Effector memory CD4-positive, alpha-beta T cell (primary cell): ENCODE results near the gene CACNA1D.

Experiments used
- DNase-seq, 3 donors: peaks; one replicate each; pipeline ENCODE4 v3.0.0-alpha.2; 2020
- H3K27ac ChIP-seq: 2 replicates; pipeline ENCODE4 v1.7.0; 2013; ENCODE audit warnings: mild to moderate bottlenecking, low read length, moderate library complexity; ENCODE audit not compliant: insufficient read depth, poor library complexity, severe bottlenecking
- H3K27me3 ChIP-seq: replicated peaks from 2 replicates; pipeline ENCODE4 v1.7.0; 2013; ENCODE audit warnings: mild to moderate bottlenecking, low read length; ENCODE audit not compliant: insufficient read depth, control insufficient read depth, poor library complexity, severe bottlenecking
- H3K36me3 ChIP-seq: 2 replicates; pipeline ENCODE4 v1.7.0; 2013; ENCODE audit warnings: mild to moderate bottlenecking, low read length, moderate library complexity; ENCODE audit not compliant: control insufficient read depth, insufficient read depth
- H3K4me1 ChIP-seq: 2 replicates; pipeline ENCODE4 v1.7.0; 2013; ENCODE audit warnings: low read length, mild to moderate bottlenecking; ENCODE audit not compliant: control insufficient read depth, insufficient read depth, poor library complexity, severe bottlenecking
- H3K4me3 ChIP-seq: 2 replicates; pipeline ENCODE4 v1.7.0; 2013; ENCODE audit warnings: low read length, low read depth, mild to moderate bottlenecking; ENCODE audit not compliant: insufficient read depth, poor library complexity, severe bottlenecking
- H3K9me3 ChIP-seq: 2 replicates; pipeline ENCODE4 v1.7.0; 2013; ENCODE audit warnings: mild to moderate bottlenecking, low read length, moderate library complexity; ENCODE audit not compliant: control insufficient read depth

Gene CACNA1D

GRCh38 chr3:53523346-53523745 is 28.9 kb downstream of the CACNA1D start:
- no peaks in the 10 kb centered on the region for H3K4me1 ChIP-seq
- no peak overlapping the region for H3K4me3 ChIP-seq
- peaks cover 6% of the 10 kb centered on the region for H3K27me3 ChIP-seq
- H3K27ac ChIP-seq = no peak overlapping the region
- no peaks in the 10 kb centered on the region for H3K9me3 ChIP-seq
- DNase-seq = no peak
- no peaks in the 10 kb centered on the region for H3K36me3 ChIP-seq

GRCh38 chr3:53524566-53524965 is 30.2 kb downstream of the CACNA1D start:
- H3K36me3 ChIP-seq = no peaks in the 10 kb centered on the region
- H3K4me3 ChIP-seq = no peak overlapping the region
- H3K9me3 ChIP-seq = no peaks in the 10 kb centered on the region
- H3K4me1 ChIP-seq = no peaks in the 10 kb centered on the region
- H3K27ac ChIP-seq = no peak overlapping the region
- peaks cover 6% of the 10 kb centered on the region for H3K27me3 ChIP-seq
- DNase-seq = no peak

- Histone ChIP-seq H3K9me3 (no peaks in the 10 kb centered on the region), H3K4me1 (no peaks in the 10 kb centered on the region), H3K36me3 (no peaks in the 10 kb centered on the region), H3K4me3 (no peak overlapping the region), H3K27ac (no peak overlapping the region), H3K27me3 (peaks cover 6% of the 10 kb centered on the region)
- DNase-seq = no peak
These were observed 31.6 kb downstream of the CACNA1D start for GRCh38 chr3:53525765-53526703.

DNA sequence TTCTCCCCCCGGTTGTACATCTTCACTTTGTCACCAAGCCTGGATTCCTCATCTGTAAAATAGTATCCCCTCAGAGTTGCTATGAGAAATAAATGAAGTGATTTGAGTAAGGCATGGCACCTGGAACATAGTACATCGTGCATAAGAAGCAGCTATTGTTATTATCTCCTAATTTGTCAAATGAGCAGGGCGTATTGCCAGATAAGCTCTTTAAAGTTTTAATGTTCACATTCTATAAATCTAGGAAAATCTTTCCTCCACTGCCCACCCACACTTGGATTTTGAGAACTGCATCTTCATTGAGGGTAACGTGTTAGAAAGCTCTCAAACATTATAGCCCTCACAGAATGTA is 32.3 kb downstream of the CACNA1D start:
- no peak for DNase-seq
- Histone ChIP-seq H3K27ac (no peak overlapping the region), H3K9me3 (no peaks in the 10 kb centered on the region), H3K4me1 (no peaks in the 10 kb centered on the region), H3K27me3 (peaks cover 6% of the 10 kb centered on the region), H3K36me3 (no peaks in the 10 kb centered on the region), H3K4me3 (no peak overlapping the region)

DNA sequence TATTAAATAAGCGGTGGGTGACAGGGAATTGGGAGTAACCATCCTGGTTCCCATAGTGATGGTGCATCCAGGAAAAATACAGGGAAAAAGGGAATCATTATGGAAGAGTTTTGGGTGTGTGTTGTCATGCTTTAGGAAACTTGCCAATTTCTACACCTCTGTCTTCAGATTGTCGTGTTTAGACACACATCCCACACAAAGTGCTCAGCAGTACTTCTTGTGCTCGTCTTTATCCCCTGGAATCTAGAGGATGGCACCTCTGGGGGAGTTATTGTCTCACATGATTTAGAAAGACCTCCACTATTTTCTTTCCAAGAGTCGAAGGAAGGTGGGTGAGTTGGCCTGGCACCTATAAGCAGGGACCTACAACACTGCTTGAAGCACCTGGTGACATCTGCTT is 35.8 kb downstream of the CACNA1D start:
- no peak overlapping the region for H3K4me3 ChIP-seq
- H3K27me3 ChIP-seq = no peaks in the 10 kb centered on the region
- no peaks in the 10 kb centered on the region for H3K9me3 ChIP-seq
- no peak overlapping the region for H3K27ac ChIP-seq
- no peaks in the 10 kb centered on the region for H3K36me3 ChIP-seq
- DNase-seq = no peak
- no peaks in the 10 kb centered on the region for H3K4me1 ChIP-seq

GRCh38 chr3:53531749-53532148 is 37.3 kb downstream of the CACNA1D start:
- DNase-seq = no peak

GRCh38 chr3:53533472-53533871 is 39.1 kb downstream of the CACNA1D start:
- no peak for DNase-seq
- H3K27ac ChIP-seq = no peak overlapping the region
- no peaks in the 10 kb centered on the region for H3K27me3 ChIP-seq

More at GRCh38 chr3:53531749-53532148, 37.3 kb downstream of the CACNA1D start:
- H3K4me1 ChIP-seq = no peaks in the 10 kb centered on the region
- H3K27ac ChIP-seq = no peak overlapping the region
- no peak overlapping the region for H3K4me3 ChIP-seq
- no peaks in the 10 kb centered on the region for H3K9me3 ChIP-seq
- H3K36me3 ChIP-seq = no peaks in the 10 kb centered on the region
- H3K27me3 ChIP-seq = no peaks in the 10 kb centered on the region

GRCh38 chr3:53534216-53534615 is 39.8 kb downstream of the CACNA1D start:
- Histone ChIP-seq H3K27me3 (no peaks in the 10 kb centered on the region), H3K36me3 (no peaks in the 10 kb centered on the region), H3K4me3 (no peak overlapping the region), H3K4me1 (no peaks in the 10 kb centered on the region), H3K27ac (no peak overlapping the region), H3K9me3 (no peaks in the 10 kb centered on the region)
- no peak for DNase-seq

More at GRCh38 chr3:53533472-53533871, 39.1 kb downstream of the CACNA1D start:
- Histone ChIP-seq H3K4me1 (no peaks in the 10 kb centered on the region), H3K36me3 (no peaks in the 10 kb centered on the region), H3K9me3 (no peaks in the 10 kb centered on the region), H3K4me3 (no peak overlapping the region)

GRCh38 chr3:53534676-53535400 is 40.4 kb downstream of the CACNA1D start:
- Histone ChIP-seq H3K4me1 (no peaks in the 10 kb centered on the region), H3K4me3 (no peak overlapping the region), H3K9me3 (no peaks in the 10 kb centered on the region), H3K27ac (no peak overlapping the region), H3K27me3 (no peaks in the 10 kb centered on the region), H3K36me3 (no peaks in the 10 kb centered on the region)
- no peak for DNase-seq

GRCh38 chr3:53536282-53536681 is 41.9 kb downstream of the CACNA1D start:
- H3K4me3 ChIP-seq = no peak overlapping the region

More at GRCh38 chr3:53536282-53536681, 41.9 kb downstream of the CACNA1D start:
- Histone ChIP-seq H3K9me3 (no peaks in the 10 kb centered on the region), H3K27ac (no peak overlapping the region), H3K27me3 (no peaks in the 10 kb centered on the region), H3K4me1 (no peaks in the 10 kb centered on the region), H3K36me3 (no peaks in the 10 kb centered on the region)
- DNase-seq = no peak
